Left ventricle myocardium inferior (tissue), 1 donor: ENCODE results near the gene SMARCA4. TPM values are rescaled to one million over a fixed set of nuclear protein-coding genes. Genes with fewer than 3 reads are reported as not detected.

ENCODE experiments used
- DNase-seq: peaks from one replicate; pipeline ENCODE4 v3.0.0-alpha.2; 2020
- H3K27ac ChIP-seq: fragments of 200-600 bp; replicated peaks from 2 replicates; pipeline ENCODE4 v1.8.0; 2021
- H3K27me3 ChIP-seq: fragments of 200-600 bp; 2 replicates; pipeline ENCODE4 v1.8.0; 2021; ENCODE audit warnings: low read depth
- H3K36me3 ChIP-seq: fragments of 200-600 bp; 2 replicates; pipeline ENCODE4 v1.8.0; 2021
- H3K4me1 ChIP-seq: fragments of 200-600 bp; 2 replicates; pipeline ENCODE4 v1.8.0; 2021
- H3K4me3 ChIP-seq: fragments of 200-600 bp; 2 replicates; pipeline ENCODE4 v1.8.0; 2021; ENCODE audit warnings: mild to moderate bottlenecking, moderate library complexity
- H3K9me3 ChIP-seq: fragments of 200-600 bp; replicated peaks from 2 replicates; pipeline ENCODE4 v1.8.0; 2021
- intact Hi-C: fragments of 100-400 bp; cut with micrococcal nuclease; formaldehyde crosslinking; loops from one replicate; pipeline ENCODE4 v1.11.0; 2022
- total RNA-seq: library from RNA; stranded (reverse); fragmentation: NEBNext Ultra II Directional; extraction: Animal tissue kit (Norgen Biotek cat#: 25700); gene quantifications from one replicate; pipeline ENCODE4 v1.2.1, GENCODE V29; 2021
- TF ChIP-seq, protein P1 (sequence below): fragments of 200-600 bp; IDR thresholded peaks from 2 replicates; pipeline ENCODE4 v1.8.0; 2021; ENCODE audit warnings: antibody characterized with exemption, mild to moderate bottlenecking, borderline replicate concordance
- donor health status: DM: no; HTN: yes; CAD: no; lungs with severe emphysema.

SMARCA4 gene
- total RNA-seq, 1 donor from 2014 or later, result 38.8 TPM

DNA sequence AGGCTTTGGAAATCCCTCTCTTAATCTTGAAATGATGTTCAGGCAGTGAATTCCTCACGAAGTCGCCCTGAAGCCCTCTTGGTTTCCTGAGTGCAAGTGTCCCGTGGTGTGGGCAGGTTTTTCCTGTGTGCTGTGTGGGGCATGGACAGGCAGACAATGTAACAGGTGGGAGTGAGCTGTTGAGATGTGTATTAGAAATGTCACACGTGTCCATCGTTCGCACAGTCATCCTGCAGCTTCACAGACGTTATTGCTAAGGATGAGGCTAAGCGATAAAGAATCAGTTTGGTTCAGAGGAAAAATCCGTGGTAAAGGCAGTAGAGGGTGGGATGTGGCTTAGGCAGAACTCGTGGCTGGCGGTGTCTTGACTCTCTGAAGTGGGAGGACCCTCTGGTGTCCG lies 51.7 kb downstream of the SMARCA4 start:
- no peak overlapping the region for H3K4me3 ChIP-seq
- H3K36me3 ChIP-seq, result peaks cover 97% of the 10 kb centered on the region
- intact Hi-C loops, result no loop called here
- H3K9me3 ChIP-seq, result no peaks in the 10 kb centered on the region
- DNase-seq, result no peak
- TF ChIP-seq, protein P1, sequence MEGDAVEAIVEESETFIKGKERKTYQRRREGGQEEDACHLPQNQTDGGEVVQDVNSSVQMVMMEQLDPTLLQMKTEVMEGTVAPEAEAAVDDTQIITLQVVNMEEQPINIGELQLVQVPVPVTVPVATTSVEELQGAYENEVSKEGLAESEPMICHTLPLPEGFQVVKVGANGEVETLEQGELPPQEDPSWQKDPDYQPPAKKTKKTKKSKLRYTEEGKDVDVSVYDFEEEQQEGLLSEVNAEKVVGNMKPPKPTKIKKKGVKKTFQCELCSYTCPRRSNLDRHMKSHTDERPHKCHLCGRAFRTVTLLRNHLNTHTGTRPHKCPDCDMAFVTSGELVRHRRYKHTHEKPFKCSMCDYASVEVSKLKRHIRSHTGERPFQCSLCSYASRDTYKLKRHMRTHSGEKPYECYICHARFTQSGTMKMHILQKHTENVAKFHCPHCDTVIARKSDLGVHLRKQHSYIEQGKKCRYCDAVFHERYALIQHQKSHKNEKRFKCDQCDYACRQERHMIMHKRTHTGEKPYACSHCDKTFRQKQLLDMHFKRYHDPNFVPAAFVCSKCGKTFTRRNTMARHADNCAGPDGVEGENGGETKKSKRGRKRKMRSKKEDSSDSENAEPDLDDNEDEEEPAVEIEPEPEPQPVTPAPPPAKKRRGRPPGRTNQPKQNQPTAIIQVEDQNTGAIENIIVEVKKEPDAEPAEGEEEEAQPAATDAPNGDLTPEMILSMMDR, result no peak
- no peaks in the 10 kb centered on the region for H3K27me3 ChIP-seq
- no peaks in the 10 kb centered on the region for H3K4me1 ChIP-seq
- no peak overlapping the region for H3K27ac ChIP-seq

DNA sequence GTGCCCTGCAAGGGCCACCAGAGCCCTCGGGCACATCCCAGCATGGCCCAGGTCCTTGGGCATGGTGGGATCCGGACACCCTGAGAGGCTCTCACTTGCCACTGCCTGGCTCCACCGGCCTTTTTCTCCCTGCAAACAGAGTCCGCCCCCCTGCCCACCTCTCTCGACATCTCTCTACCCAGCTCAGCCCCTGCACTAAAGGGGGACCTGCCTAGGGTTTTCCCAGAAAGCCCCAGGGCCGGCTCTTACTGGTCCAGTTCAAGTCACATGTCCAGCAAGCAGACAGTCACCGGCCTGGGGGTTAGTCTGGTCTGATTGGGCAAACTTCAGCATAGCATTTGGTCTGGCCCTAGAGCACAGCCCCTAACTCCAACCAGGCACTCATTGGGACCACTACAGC lies 52.9 kb downstream of the SMARCA4 start:
- intact Hi-C loops, result no loop called here
- H3K36me3 ChIP-seq, result peaks cover 97% of the 10 kb centered on the region
- TF ChIP-seq, protein P1, result no peak
- H3K27me3 ChIP-seq, result no peaks in the 10 kb centered on the region
- H3K4me3 ChIP-seq, result no peak overlapping the region
- DNase-seq, result no peak
- no peak overlapping the region for H3K27ac ChIP-seq
- no peaks in the 10 kb centered on the region for H3K4me1 ChIP-seq
- H3K9me3 ChIP-seq, result no peaks in the 10 kb centered on the region

DNA sequence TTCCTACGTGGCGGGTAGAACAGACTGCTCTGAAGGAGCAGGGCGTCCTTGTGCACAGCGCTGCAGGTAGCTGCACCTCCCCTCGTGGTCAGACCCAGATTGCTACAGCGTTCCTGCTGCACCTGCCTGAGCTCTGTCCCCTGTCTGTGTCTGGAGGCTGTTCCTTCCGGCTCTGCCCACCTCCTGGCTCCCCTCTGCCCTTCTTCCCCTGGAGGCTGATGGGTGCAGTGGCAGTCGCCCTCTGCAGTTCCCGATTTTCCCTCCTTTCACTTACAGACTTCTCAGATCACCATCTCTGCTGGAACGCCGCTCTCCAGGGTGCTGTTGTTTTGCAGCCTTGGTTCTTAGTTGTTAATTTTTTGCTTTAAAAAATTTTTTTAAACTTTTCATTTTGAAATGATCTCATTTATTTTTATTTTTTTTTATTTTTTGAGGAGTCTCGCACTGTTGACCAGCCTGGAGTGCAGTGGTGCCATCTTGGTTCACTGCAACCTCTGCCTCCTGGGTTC lies 53.6 kb downstream of the SMARCA4 start:
- Histone ChIP-seq H3K9me3 (no peaks in the 10 kb centered on the region), H3K27ac (no peak overlapping the region), H3K4me3 (no peak overlapping the region), H3K27me3 (no peaks in the 10 kb centered on the region), H3K4me1 (no peaks in the 10 kb centered on the region), H3K36me3 (peaks cover 97% of the 10 kb centered on the region)
- intact Hi-C loops, result no loop called here
- no peak for DNase-seq
- TF ChIP-seq, protein P1, result no peak

DNA sequence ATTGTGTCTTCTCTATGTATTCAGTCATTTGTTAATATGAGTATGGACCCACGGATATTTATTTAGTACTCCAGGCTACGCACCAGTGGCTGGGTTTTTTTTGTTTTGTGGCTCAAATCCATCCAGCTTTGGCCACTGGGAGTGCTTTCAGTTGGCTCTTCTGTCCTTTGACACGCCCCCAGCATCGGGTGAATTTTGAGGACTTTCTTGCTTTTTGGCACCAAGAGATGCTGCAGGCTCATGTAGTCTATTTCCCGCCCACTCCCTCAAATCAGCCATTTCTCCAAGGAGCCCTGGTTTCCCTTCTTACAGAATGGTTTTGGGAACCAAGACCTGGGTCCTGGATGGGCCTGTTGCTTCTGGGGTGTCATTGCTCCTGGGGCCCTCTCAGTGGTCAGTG lies 55.8 kb downstream of the SMARCA4 start:
- H3K4me3 ChIP-seq, result no peak overlapping the region
- peaks cover 98% of the 10 kb centered on the region for H3K36me3 ChIP-seq
- no peak for DNase-seq
- no peaks in the 10 kb centered on the region for H3K27me3 ChIP-seq
- intact Hi-C loops, result no loop called here
- no peaks in the 10 kb centered on the region for H3K4me1 ChIP-seq
- H3K27ac ChIP-seq, result no peak overlapping the region
- no peaks in the 10 kb centered on the region for H3K9me3 ChIP-seq
- TF ChIP-seq, protein P1, result no peak

DNA sequence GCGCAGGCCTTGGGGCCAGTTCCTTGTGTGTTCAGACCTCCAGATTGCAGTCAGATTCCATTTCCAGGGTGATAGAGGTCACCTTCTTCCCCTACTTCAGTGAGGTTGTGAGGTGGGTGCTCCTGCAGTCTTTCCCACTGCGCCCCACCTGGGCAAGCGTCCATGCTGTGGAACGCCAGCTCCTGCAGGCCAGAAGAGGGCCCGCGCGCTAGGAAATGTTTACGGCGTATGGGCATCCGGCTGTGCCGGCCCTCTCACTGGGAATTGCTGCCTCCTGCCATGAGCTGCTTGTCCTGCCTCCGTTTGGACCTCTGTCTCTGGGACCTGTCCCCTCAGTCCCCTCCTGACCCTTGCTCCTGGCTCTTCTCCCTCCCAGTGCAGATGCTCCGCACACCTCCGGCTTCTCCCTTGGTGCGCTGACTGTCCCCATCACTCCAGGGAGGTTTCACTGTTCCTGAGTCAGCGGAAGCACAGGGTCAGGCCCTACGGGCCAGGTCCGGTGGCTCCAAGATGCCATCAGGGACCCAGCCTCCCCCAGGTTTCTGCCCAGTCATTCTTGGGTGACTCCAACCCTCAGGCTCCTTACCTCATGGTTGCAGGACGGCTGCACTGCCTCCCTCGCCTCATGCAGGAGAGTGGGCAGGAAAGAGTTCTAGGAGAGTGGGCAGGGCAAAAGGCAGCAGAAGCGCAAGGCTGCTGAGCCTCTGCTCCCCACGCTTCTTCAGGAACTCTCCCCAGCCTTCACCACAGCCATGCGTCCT lies 56.6 kb downstream of the SMARCA4 start:
- no peak overlapping the region for H3K4me3 ChIP-seq
- TF ChIP-seq, protein P1, result no peak
- no peak overlapping the region for H3K27ac ChIP-seq
- no peaks in the 10 kb centered on the region for H3K4me1 ChIP-seq
- intact Hi-C loops, result no loop called here
- H3K9me3 ChIP-seq, result no peaks in the 10 kb centered on the region
- no peaks in the 10 kb centered on the region for H3K27me3 ChIP-seq
- H3K36me3 ChIP-seq, result peaks cover 99% of the 10 kb centered on the region
- no peak for DNase-seq
